SW 1271 (cell line): Measurements from ENCODE around the gene RARG.

Source experiments
- DNase-seq, 2 experiments: peaks; one replicate each; lab custom pipeline; 2025; lab: John Stamatoyannopoulos, UW

RARG gene

GRCh38 chr12:53244337-53244736, 12.3 kb upstream of the RARG start:
- DNase-seq = no peak

GRCh38 chr12:53241623-53242412, 9.8 kb upstream of the RARG start:
- DNase-seq = no peak

DNA sequence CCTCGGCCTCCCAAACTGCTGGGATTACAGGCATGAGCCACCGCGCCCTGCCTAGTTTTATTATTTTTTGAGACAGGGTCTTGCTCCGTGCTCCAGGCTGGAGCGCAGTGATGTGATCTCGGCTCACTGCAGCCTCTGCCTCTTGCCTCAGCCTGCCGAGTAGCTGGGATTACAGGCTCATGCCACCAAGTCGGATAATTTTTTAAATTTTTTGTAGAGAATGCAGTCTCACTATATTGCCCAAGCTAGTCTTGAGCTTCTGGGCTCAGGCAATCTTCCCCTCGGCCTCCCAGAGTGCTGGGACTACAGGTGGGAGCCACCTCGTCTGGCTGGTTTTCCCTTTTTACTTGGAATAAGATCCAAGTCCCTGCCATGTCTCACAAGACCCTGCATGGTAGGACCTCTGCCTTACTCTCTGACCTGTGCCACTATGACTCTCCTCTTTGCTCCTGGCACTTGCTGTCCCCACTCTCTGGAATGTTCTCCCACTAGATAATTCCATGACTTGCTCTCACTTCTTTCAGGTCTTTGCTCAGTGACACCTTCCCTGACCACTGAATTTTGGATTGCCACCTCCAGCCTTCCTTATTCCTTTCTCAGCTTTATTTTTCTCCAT, 7.7 kb upstream of the RARG start:
- no peak for DNase-seq

- no peak for DNase-seq
Measured at GRCh38 chr12:53236443-53237111, 4.6 kb upstream of the RARG start.

DNA sequence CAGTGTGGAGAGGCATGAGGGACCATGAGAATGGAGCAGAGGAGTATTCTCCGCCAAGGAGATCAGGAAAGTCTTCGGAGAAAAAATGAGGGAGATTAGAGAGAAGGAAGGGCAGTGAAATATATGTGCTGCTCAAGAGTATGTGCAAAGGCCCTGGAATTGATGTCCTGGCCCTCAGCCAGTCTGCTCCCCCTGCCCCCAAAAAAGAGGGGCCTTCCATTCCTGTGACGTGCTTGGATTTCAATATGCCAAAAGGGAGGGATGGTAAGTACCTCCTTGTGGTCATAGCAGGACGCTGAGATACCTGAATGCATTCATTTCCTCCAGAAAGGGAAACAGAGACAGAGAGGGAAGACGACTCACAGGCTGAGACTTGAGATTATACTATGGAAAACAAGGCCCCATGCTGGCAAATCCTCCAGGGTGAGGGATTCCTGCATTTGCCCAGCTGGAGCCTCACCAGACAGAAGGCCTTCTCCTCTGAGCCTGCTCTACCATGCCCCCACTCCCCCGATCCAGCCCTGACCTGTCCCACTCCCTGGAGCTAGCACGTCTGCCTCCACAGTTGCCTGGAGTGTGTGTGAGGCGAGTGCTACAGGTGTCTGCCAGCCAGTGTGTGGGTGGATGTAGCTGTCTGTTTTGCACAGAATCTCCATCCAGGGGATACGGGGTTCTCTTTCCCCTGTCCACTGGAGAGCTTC, 3.9 kb upstream of the RARG start:
- DNase-seq = no peak

GRCh38 chr12:53235164-53235563, 3.2 kb upstream of the RARG start:
- DNase-seq = no peak

- DNase-seq = no peak
Measured at GRCh38 chr12:53234271-53234914, 2.4 kb upstream of the RARG start.

- no peak for DNase-seq
Measured at GRCh38 chr12:53233671-53234121, 1.7 kb upstream of the RARG start.

GRCh38 chr12:53232646-53233461, 845 bp upstream of the RARG start:
- DNase-seq = no peak

GRCh38 chr12:53231671-53231920, 413 bp downstream of the RARG start:
- DNase-seq = no peak

DNA sequence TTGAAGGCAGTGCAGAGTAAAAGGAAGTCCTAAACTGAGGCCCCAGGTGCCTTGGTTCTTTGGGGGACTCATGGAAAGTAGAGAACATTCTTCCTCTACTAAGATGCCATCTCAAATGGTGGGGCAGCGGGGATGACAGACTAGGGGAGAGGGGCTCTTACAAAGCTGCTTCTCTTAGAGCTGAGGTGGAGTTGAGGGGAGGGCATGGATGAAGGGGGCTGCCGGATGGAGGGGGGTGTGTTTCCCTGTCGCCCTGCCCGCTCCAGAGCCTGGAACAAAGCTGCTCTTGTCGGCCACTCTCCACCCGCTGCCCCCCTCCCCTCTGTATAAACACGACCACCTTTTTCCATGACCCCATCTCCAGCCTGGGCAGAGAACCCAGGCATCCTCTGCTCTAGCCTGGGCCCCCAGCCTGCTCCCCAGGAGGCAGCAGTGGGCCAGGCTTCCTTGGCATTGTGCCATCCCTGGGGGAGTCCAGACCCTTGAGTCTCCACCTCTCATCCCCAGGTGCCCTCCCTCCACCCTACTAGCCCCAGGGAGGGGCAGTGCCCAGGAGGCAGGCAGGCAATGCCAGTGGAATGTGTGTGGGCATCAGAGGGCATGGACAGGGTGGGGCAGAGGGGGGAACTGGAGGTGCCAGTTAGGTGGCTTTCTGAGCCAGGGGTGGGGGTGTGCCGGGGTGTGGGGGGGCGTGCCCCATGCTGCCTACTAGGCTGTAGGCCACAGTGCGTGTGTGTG, 1.7 kb downstream of the RARG start:
- DNase-seq = no peak

DNA sequence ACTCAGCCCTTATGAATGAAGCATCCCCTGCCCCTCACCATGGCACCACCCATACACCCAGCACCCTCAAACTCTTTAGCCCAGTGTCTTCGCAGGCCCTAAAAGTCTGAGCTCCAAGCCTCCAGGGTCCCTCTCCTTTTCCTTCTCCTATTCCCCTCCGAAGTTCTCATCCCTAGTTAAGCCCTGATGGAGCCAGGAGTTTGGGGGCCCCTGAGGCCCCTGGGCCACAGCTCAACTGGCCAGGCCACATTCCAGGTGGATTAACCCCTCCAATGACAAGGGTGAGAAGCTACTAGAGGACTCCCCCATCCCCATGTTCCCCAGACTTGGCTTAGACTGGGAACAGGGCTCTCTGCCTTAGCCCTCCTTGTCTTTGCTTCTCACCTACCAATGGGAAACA, 2.6 kb downstream of the RARG start:
- DNase-seq = no peak

- DNase-seq = no peak
Measured at GRCh38 chr12:53227836-53228235, 4.2 kb downstream of the RARG start.

GRCh38 chr12:53227341-53227740, 4.7 kb downstream of the RARG start:
- DNase-seq = no peak

- no peak for DNase-seq
Measured at GRCh38 chr12:53226815-53227214, 5.2 kb downstream of the RARG start.

- DNase-seq = no peak
Measured at GRCh38 chr12:53225635-53226424, 6.2 kb downstream of the RARG start.

DNA sequence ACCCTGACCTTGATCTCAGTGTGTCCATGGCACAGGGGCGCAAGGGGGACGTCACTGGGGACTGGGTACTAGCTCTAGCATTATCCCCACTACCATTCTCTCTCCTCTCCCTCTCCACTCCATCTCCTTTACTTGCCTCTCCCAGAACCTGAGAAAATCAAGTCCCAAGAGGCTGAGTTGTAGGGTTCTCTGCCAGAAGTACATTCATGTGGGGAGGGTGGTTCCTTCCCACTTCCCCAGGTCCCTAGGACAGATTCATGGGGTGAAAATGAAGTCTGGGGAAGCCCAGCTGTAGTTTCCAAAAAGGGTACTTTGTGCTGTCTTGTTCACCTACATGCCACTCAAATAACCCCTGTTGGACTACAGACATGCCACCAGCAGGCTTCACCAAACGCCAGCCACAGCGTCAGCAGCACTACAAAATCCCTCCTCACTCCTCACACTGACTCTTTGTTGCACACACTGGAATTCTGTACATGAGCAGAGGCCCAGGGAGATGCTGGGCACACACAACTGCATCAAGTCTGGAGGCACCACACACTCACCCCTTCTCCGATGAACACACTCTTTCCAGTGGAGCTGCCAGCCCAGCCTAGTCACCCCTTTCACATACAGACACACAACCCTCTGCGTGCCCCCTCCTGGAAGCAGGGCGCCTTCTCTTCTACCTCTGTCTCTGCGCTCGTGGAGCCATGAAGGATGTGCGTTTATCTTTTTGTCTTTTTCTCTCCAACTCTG, 6.9 kb downstream of the RARG start:
- no peak for DNase-seq

DNA sequence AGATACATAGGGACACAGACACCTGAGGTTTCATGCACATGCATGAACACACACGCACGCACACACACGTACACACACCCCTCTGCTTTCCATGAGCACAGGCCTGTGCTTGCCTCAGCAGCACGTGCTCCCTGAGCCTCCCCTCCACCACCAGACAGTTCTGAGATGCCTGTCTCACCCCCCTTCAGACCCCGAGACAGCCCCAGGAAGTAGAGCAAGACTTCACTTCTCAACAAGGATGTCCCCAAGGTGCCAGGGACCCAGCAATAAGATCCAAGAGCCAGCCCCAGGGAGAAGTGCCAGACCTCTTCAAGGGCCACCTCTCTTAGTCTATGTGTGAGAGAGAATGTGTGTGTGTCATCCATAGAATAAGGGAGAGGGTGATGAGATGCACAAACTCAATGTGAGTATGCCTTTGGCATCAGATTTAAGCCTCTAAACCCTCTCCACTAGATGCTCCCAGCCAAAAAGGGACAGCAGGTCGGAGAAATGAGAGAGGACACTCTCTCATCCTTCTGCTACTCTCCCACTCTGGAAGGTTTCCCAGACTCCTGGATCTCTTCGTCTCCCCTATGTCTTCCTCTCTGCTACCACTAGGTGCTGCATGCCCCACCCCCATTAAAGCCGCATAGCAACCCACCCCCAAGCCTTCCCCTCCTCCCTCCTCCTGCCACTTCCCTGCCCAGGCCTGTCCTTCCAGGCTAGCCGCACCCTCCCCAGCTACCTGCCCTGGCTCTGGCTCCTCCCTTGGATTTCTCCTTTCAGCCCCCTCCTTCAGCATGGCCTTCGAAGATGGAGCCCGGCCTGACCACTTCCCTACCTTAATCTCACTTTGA, 7.7 kb downstream of the RARG start:
- DNase-seq = no peak
